H1 (cell line): Measurements from ENCODE around the gene SAMD7. TPM values are rescaled to one million over a fixed set of nuclear protein-coding genes. Genes with fewer than 3 reads are reported as not detected.

Experiments
- CTCF ChIA-PET: fragments of 300-600 bp; sonication (Branson Sonifier 250); formaldehyde crosslinking; loops from one replicate; lab custom pipeline; 2021; ENCODE audit not compliant: partially characterized antibody; lab: Charles Lee
- POLR2A ChIA-PET: fragments of 300-600 bp; sonication (Branson Sonifier 250); formaldehyde crosslinking; loops from one replicate; lab custom pipeline; 2021; ENCODE audit warnings: inconsistent platforms; ENCODE audit not compliant: partially characterized antibody; lab: Charles Lee
- DNase-seq, 2 experiments: peaks; one replicate each; pipeline versions ENCODE4 v3.0.0 to v3.0.0-alpha.2; 2010 to 2022; ENCODE audit warnings: low spot score in 2 of 2, low read depth in 1 of 2, mixed read lengths in 1 of 2
- FAIRE-seq: peaks from 2 replicates; lab custom pipeline; 2011; peaks lifted over from hg19 to GRCh38; lab: Jason Lieb, UNC
- H2AFZ ChIP-seq: 2 replicates; pipeline ENCODE4 v1.8.1; 2012; ENCODE audit warnings: low read length, inconsistent platforms
- H2AK5ac ChIP-seq: 2 replicates; pipeline ENCODE4 v1.6.1; 2013; ENCODE audit warnings: low read depth, low read length
- H2BK120ac ChIP-seq: replicated peaks from 2 replicates; pipeline ENCODE3; 2013; ENCODE audit warnings: low read depth, low read length, inconsistent platforms
- H2BK12ac ChIP-seq: 2 replicates; pipeline ENCODE4 v1.6.1; 2013; ENCODE audit warnings: low read depth, low read length
- H2BK15ac ChIP-seq: 2 replicates; pipeline ENCODE4 v1.6.1; 2013; ENCODE audit warnings: low read length
- H2BK20ac ChIP-seq: 2 replicates; pipeline ENCODE4 v1.6.1; 2013; ENCODE audit warnings: low read length
- H2BK5ac ChIP-seq: 2 replicates; pipeline ENCODE4 v1.6.1; 2013; ENCODE audit warnings: low read depth, low read length
- H3K14ac ChIP-seq: 2 replicates; pipeline ENCODE4 v1.6.1; 2013; ENCODE audit warnings: inconsistent platforms; ENCODE audit not compliant: insufficient read length
- H3K18ac ChIP-seq: 2 replicates; pipeline ENCODE4 v1.6.1; 2013; ENCODE audit warnings: low read length; ENCODE audit errors: extremely low read depth
- H3K23ac ChIP-seq: 2 replicates; pipeline ENCODE4 v1.6.1; 2013; ENCODE audit warnings: inconsistent platforms; ENCODE audit not compliant: insufficient read length
- H3K23me2 ChIP-seq: 2 replicates; pipeline ENCODE4 v1.6.1; 2013; ENCODE audit warnings: low read depth, low read length
- H3K27ac ChIP-seq: 2 replicates; pipeline ENCODE4 v1.6.1; 2011; ENCODE audit warnings: low read depth, low read length, inconsistent platforms
- H3K27me3 ChIP-seq, 4 experiments: replicated peaks in 1 of 4; 1 replicate in 1 of 4; 2 replicates in 3 of 4; pipeline versions ENCODE4 v1.6.1 to v1.8.1; 2011 to 2013; ENCODE audit warnings: low read length in 3 of 4, mild to moderate bottlenecking in 3 of 4, inconsistent platforms in 2 of 4, mixed read lengths in 2 of 4, moderate library complexity in 1 of 4; ENCODE audit not compliant: control insufficient read depth in 3 of 4, insufficient read depth in 3 of 4; ENCODE audit errors: extremely low read depth in 1 of 4
- H3K36me3 ChIP-seq, 4 experiments: 2 replicates each; pipeline versions ENCODE4 v1.6.1 to v1.8.1; 2011 to 2013; ENCODE audit warnings: mild to moderate bottlenecking in 4 of 4, low read length in 3 of 4, moderate library complexity in 2 of 4, control low read depth in 1 of 4, inconsistent platforms in 1 of 4; ENCODE audit not compliant: insufficient read depth in 4 of 4, control insufficient read depth in 2 of 4
- H3K4ac ChIP-seq: replicated peaks from 2 replicates; pipeline ENCODE3; 2013; ENCODE audit warnings: low read length, low read depth, mixed read lengths, inconsistent platforms; ENCODE audit not compliant: insufficient read length
- H3K4me1 ChIP-seq, 4 experiments: replicated peaks in 1 of 4; 1 replicate in 1 of 4; 2 replicates in 3 of 4; pipeline versions ENCODE4 v1.6.1 to v1.8.1; 2011 to 2013; ENCODE audit warnings: low read length in 3 of 4, inconsistent platforms in 2 of 4, mixed read lengths in 1 of 4; ENCODE audit not compliant: insufficient read depth in 4 of 4, control insufficient read depth in 3 of 4
- H3K4me2 ChIP-seq, 2 experiments: 2 replicates each; pipeline versions ENCODE4 v1.6.1 to v1.8.1; 2011 to 2013; ENCODE audit warnings: low read depth in 2 of 2, low read length in 2 of 2, control low read depth in 1 of 2, inconsistent platforms in 1 of 2, mild to moderate bottlenecking in 1 of 2; ENCODE audit not compliant: insufficient read depth in 1 of 2
- H3K4me3 ChIP-seq, 4 experiments: fragments of 200-600, 300-600 bp in 1 of 4; sonication (generic), shearing (Covaris generic), sonication (Bioruptor Twin) in 1 of 4; 2 replicates each; pipeline versions ENCODE4 v1.5.1 to v1.8.1; 2011 to 2016; ENCODE audit warnings: low read length in 4 of 4, low read depth in 3 of 4, control low read depth in 2 of 4, inconsistent platforms in 2 of 4, mild to moderate bottlenecking in 2 of 4, mixed read lengths in 1 of 4, moderate library complexity in 1 of 4; ENCODE audit not compliant: insufficient read depth in 2 of 4; ENCODE audit errors: extremely low read depth in 1 of 4
- H3K56ac ChIP-seq: replicated peaks from 2 replicates; pipeline ENCODE3; 2013; ENCODE audit warnings: low read depth, mild to moderate bottlenecking, mixed read lengths, low read length, inconsistent platforms; ENCODE audit not compliant: insufficient read length
- H3K79me1 ChIP-seq: 2 replicates; pipeline ENCODE4 v1.6.1; 2013; ENCODE audit warnings: low read depth, low read length, control low read depth
- H3K79me2 ChIP-seq, 2 experiments: 2 replicates each; pipeline versions ENCODE4 v1.6.1 to v1.8.1; 2012 to 2013; ENCODE audit warnings: low read length in 2 of 2, mild to moderate bottlenecking in 2 of 2, inconsistent platforms in 1 of 2; ENCODE audit not compliant: insufficient read depth in 2 of 2, control insufficient read depth in 1 of 2
- H3K9ac ChIP-seq, 4 experiments: replicated peaks in 1 of 4; 1 replicate in 1 of 4; 2 replicates in 3 of 4; pipeline versions ENCODE4 v1.6.1 to v1.8.1; 2011 to 2013; ENCODE audit warnings: low read depth in 3 of 4, low read length in 3 of 4, control low read depth in 2 of 4, mild to moderate bottlenecking in 2 of 4, moderate library complexity in 2 of 4, inconsistent platforms in 1 of 4; ENCODE audit errors: extremely low read depth in 1 of 4
- H3K9me3 ChIP-seq, 2 experiments: 2 replicates each; pipeline versions ENCODE4 v1.6.1 to v1.8.1; 2012 to 2013; ENCODE audit warnings: mild to moderate bottlenecking in 2 of 2, moderate library complexity in 2 of 2, control low read depth in 1 of 2, inconsistent platforms in 1 of 2, low read depth in 1 of 2, low read length in 1 of 2, mixed read lengths in 1 of 2; ENCODE audit not compliant: insufficient read depth in 2 of 2
- H4K20me1 ChIP-seq, 2 experiments: replicated peaks in 1 of 2; 2 replicates each; pipeline versions ENCODE3 to v1.8.1; 2011 to 2013; ENCODE audit warnings: inconsistent platforms in 2 of 2, low read length in 2 of 2, mild to moderate bottlenecking in 1 of 2; ENCODE audit not compliant: insufficient read depth in 2 of 2, control insufficient read depth in 1 of 2
- H4K5ac ChIP-seq: 2 replicates; pipeline ENCODE4 v1.6.1; 2013; ENCODE audit warnings: low read length, low read depth, mixed read lengths, inconsistent platforms; ENCODE audit not compliant: insufficient read length
- H4K8ac ChIP-seq: 2 replicates; pipeline ENCODE4 v1.8.0; 2013; ENCODE audit warnings: mild to moderate bottlenecking, moderate library complexity, low read length, inconsistent platforms; ENCODE audit not compliant: insufficient read depth; ENCODE audit errors: extremely low read depth
- H4K91ac ChIP-seq: replicated peaks from 2 replicates; pipeline ENCODE3; 2013; ENCODE audit warnings: low read length, mixed read lengths, inconsistent platforms; ENCODE audit not compliant: insufficient read length
- CHD2 ChIP-seq: IDR thresholded peaks from 2 replicates; pipeline ENCODE4 v1.6.1; 2012; ENCODE audit warnings: low read length, improper control_type of control experiment
- HDAC6 ChIP-seq: IDR thresholded peaks from one replicate; pipeline ENCODE4 v1.7.1; 2012; ENCODE audit warnings: low read depth, mild to moderate bottlenecking, inconsistent platforms, low read length, moderate library complexity
- SAP30 ChIP-seq: fragments of 300-600 bp; sonication (generic); IDR thresholded peaks from 2 replicates; pipeline ENCODE4 v1.7.1; 2012; ENCODE audit warnings: low read length, moderate library complexity, mild to moderate bottlenecking, inconsistent platforms; ENCODE audit not compliant: insufficient read depth, insufficient replicate concordance
- SIN3A ChIP-seq, 2 experiments: IDR thresholded peaks in 1 of 2; conservative IDR thresholded peaks in 1 of 2; 2 replicates each; pipeline ENCODE4 v1.6.1; 2011 to 2012; ENCODE audit warnings: low read length in 2 of 2, improper control_type of control experiment in 1 of 2, low read depth in 1 of 2, mild to moderate bottlenecking in 1 of 2
- WGBS, 2 experiments: shearing (Covaris generic) in 1 of 2; methylation state at CpG; one replicate each; pipeline versions ENCODE4 v1.1.6 to v1.1.7; 2013 to 2015; ENCODE audit warnings: low lambda C conversion rate in 2 of 2, mixed read lengths in 2 of 2, inconsistent platforms in 1 of 2, low coverage in 1 of 2, missing lambda C conversion rate in 1 of 2; ENCODE audit not compliant: insufficient replicate concordance in 2 of 2, insufficient coverage in 1 of 2, insufficient read length in 1 of 2; ENCODE audit errors: extremely low coverage in 1 of 2, missing lambda C conversion rate in 1 of 2; 5-methylcytosine and 5-hydroxymethylcytosine counted together
- polyA plus RNA-seq, 7 experiments: library from polyadenylated mRNA; depleted of rRNA in 3 of 7; stranded (reverse) in 5 of 7; unstranded in 2 of 7; fragments of >200 nt in 5 of 7; fragments of 200-250 nt in 2 of 7; gene quantifications; 1 replicate in 5 of 7; 2 replicates in 1 of 7; 4 replicates in 1 of 7; pipeline versions ENCODE4 v1.2.1 to v1.2.3, GENCODE V29; 2011 to 2013; ENCODE audit warnings: missing spikeins in 2 of 7, mixed read lengths in 2 of 7
- total RNA-seq: library from RNA; stranded (reverse); fragmentation: NEBNext Ultra II Directional; extraction: Animal tissue kit (Norgen Biotek cat#: 25700); gene quantifications from 2 replicates; pipeline ENCODE4 v1.2.1, GENCODE V29; 2021

SAMD7 gene
- total and polyA plus RNA-seq, 2 of the 8 experiments (the other 6 are each of a cell fraction or from before 2014, with no cell fraction given) = not detected

DNA sequence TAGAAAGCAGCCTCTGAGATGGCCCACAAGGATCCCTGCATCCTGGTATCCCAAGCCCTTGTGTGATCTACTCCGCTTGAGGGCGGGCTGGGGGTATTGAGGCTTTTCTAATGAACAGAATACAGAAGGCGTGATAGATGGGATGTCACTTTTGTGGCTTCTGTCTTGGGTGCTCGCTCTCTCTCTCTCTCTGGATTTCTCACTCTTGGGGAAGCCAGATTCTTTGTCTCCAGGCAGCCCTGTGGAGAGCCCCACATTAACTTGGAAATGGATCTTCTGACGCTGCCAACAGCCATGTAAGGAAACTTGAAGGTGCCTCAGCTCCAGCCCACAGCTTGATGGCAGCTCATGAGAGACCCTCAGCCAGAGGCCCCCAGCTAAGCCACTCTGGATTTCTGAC, 28.4 kb downstream of the SAMD7 start:
- Histone ChIP-seq H2BK12ac (no peak overlapping the region), H4K20me1 (no peaks in the 10 kb centered on the region), H3K9ac (no peak overlapping the region), H2AFZ (no peak overlapping the region), H3K18ac (no peak overlapping the region), H4K8ac (no peak overlapping the region), H3K9me3 (peaks cover 0 to 3% of the 10 kb centered on the region in 2 experiments; a peak in 2 of 4 replicates), H3K4me1 (no peaks in the 10 kb centered on the region), H2AK5ac (no peak overlapping the region), H2BK120ac (no peak overlapping the region), H2BK15ac (no peak overlapping the region), H3K27me3 (no peaks in the 10 kb centered on the region), H2BK20ac (no peak overlapping the region), H3K14ac (no peak overlapping the region), H3K4me2 (no peak overlapping the region), H4K91ac (no peak overlapping the region), H3K56ac (no peak overlapping the region), H3K27ac (no peak overlapping the region), H3K79me2 (no peaks in the 10 kb centered on the region), H3K23ac (no peak overlapping the region), H3K23me2 (no peaks in the 10 kb centered on the region), H3K36me3 (no peaks in the 10 kb centered on the region), H2BK5ac (no peak overlapping the region), H3K79me1 (no peaks in the 10 kb centered on the region), H4K5ac (no peak overlapping the region), H3K4me3 (no peak overlapping the region), H3K4ac (no peak overlapping the region)
- FAIRE-seq = no peak
- ChIA-PET POLR2A (no interaction called here), CTCF (interaction anchor here (0.7 kb wide), 3 partner anchors 11 to 1445 kb away, joined by 3 to 5 read pairs (median 5); no protein-coding TSS in a partner anchor)
- TF ChIP-seq HDAC6 (no peak), CHD2 (no peak), SIN3A (conservative IDR thresholded peaks at IDR 0.05 in 1 of 2, IDR thresholded peaks at IDR 0.05 in 1 of 2; ENCODE audit: low read depth in 1 of 2, low read length in 2 of 2) (no peak), SAP30 (no peak)
- WGBS, 2 experiments = 82% methylated on average over 5 of the region's 5 CpGs; no CpG with 5 or more reads in 1 of the 2 experiments
- DNase-seq = no peak
